Adipose tissue (tissue), 3 donors: ENCODE data around the gene SLC35F3. TPM values are rescaled to one million over a fixed set of nuclear protein-coding genes. Genes with fewer than 3 reads are reported as not detected.
"Not testable (repeated sequence)": the region's sequence is repeated elsewhere in the genome, so short reads cannot be mapped to it uniquely, and the experiment has no call there.

Source experiments
- H3K27ac ChIP-seq: one replicate; pipeline ENCODE4 v1.5.1; 2013; ENCODE audit warnings: low read depth, low read length
- WGBS, 3 donors: extraction: QIAGEN DNeasy Blood & Tissue Kit; methylation state at CpG; one replicate each; pipeline ENCODE4 v1.1.7; 2013; 5-methylcytosine and 5-hydroxymethylcytosine counted together
- polyA plus RNA-seq, 3 donors: library from polyadenylated mRNA; stranded (reverse); fragments of 200-250 nt; gene quantifications; one replicate each; pipeline ENCODE4 v1.2.3, GENCODE V29; 2013
- donor health status: healthy with polysubstance abuse.
- donor health status: Bipolar disorder and iron deficiency.
- donor health status: healthy.

Gene SLC35F3
- polyA plus RNA-seq, 3 donors, result 0.03 to 4.0 TPM; not detected in 1

- H3K27ac ChIP-seq, result no peak overlapping the region
These were observed 214.4 kb downstream of the SLC35F3 start for GRCh38 chr1:234118911-234119310.

- WGBS, 3 donors, result 81 to 86% (median 82%) methylated on average over 5 of the region's 5 CpGs
- no peak overlapping the region for H3K27ac ChIP-seq
These were observed 215.0 kb downstream of the SLC35F3 start for GRCh38 chr1:234119431-234119830.

- H3K27ac ChIP-seq, result no peak overlapping the region
- 68 to 74% (median 72%) methylated on average over 7 of the region's 7 CpGs for WGBS, 3 donors
These were observed 216.0 kb downstream of the SLC35F3 start for GRCh38 chr1:234120327-234120944.

- 81 to 90% (median 85%) methylated on average over 3 of the region's 3 CpGs for WGBS, 3 donors
- H3K27ac ChIP-seq, result not testable (repeated sequence)
These were observed 217.2 kb downstream of the SLC35F3 start for GRCh38 chr1:234121659-234122058.

- not testable (repeated sequence) for H3K27ac ChIP-seq
- 77 to 82% (median 80%) methylated on average over 2 of the region's 2 CpGs for WGBS, 3 donors
These were observed 218.1 kb downstream of the SLC35F3 start for GRCh38 chr1:234122571-234122970.

GRCh38 chr1:234123867-234124266 is 219.4 kb downstream of the SLC35F3 start:
- WGBS, 3 donors, result 47 to 62% (median 50%) methylated on average over 5 of the region's 5 CpGs
- H3K27ac ChIP-seq, result no peak overlapping the region

GRCh38 chr1:234125283-234125682 is 220.8 kb downstream of the SLC35F3 start:
- WGBS, 3 donors, result 11 to 13% (median 13%) methylated on average over 11 of the region's 11 CpGs
- no peak overlapping the region for H3K27ac ChIP-seq

- WGBS, 3 donors, result 79 to 82% (median 81%) methylated on average over 13 of the region's 13 CpGs
- H3K27ac ChIP-seq, result no peak overlapping the region
These were observed 221.2 kb downstream of the SLC35F3 start for GRCh38 chr1:234125714-234126113.

GRCh38 chr1:234127026-234127671 is 222.7 kb downstream of the SLC35F3 start:
- WGBS, 3 donors, result 50 to 60% (median 56%) methylated on average over 4 of the region's 4 CpGs
- no peak overlapping the region for H3K27ac ChIP-seq

- no peak overlapping the region for H3K27ac ChIP-seq
- 90 to 99% (median 94%) methylated on average over 2 of the region's 2 CpGs for WGBS, 3 donors
These were observed 228.3 kb downstream of the SLC35F3 start for GRCh38 chr1:234132795-234133194.

- WGBS, 3 donors, result 83 to 91% (median 84%) methylated on average over 5 of the region's 5 CpGs
- no peak overlapping the region for H3K27ac ChIP-seq
These were observed 230.4 kb downstream of the SLC35F3 start for GRCh38 chr1:234134878-234135277.

GRCh38 chr1:234135501-234135900 is 231.0 kb downstream of the SLC35F3 start:
- WGBS, 3 donors, result 50 to 73% (median 58%) methylated on average over 4 of the region's 4 CpGs
- H3K27ac ChIP-seq, result no peak overlapping the region

GRCh38 chr1:234136073-234136472 is 231.6 kb downstream of the SLC35F3 start:
- H3K27ac ChIP-seq, result no peak overlapping the region

- no peak overlapping the region for H3K27ac ChIP-seq
- WGBS, 3 donors, result 80 to 92% (median 86%) methylated on average over 6 of the region's 6 CpGs
These were observed 235.5 kb downstream of the SLC35F3 start for GRCh38 chr1:234139966-234140365.

- WGBS, 3 donors, result 93 to 96% (median 94%) methylated on average over 9 of the region's 9 CpGs
- no peak overlapping the region for H3K27ac ChIP-seq
These were observed 235.9 kb downstream of the SLC35F3 start for GRCh38 chr1:234140388-234140787.

GRCh38 chr1:234141006-234141405 is 236.5 kb downstream of the SLC35F3 start:
- 77 to 91% (median 87%) methylated on average over 2 of the region's 2 CpGs for WGBS, 3 donors
- H3K27ac ChIP-seq, result no peak overlapping the region

- 80 to 90% (median 83%) methylated on average over 2 of the region's 2 CpGs for WGBS, 3 donors
- no peak overlapping the region for H3K27ac ChIP-seq
These were observed 239.2 kb downstream of the SLC35F3 start for GRCh38 chr1:234143681-234144080.

- no peak overlapping the region for H3K27ac ChIP-seq
- WGBS, 3 donors, result 76 to 82% (median 77%) methylated on average over 4 of the region's 4 CpGs
These were observed 240.4 kb downstream of the SLC35F3 start for GRCh38 chr1:234144901-234145300.

- 49 to 70% (median 69%) methylated on average over 3 of the region's 3 CpGs for WGBS, 3 donors
- H3K27ac ChIP-seq, result no peak overlapping the region
These were observed 243.9 kb downstream of the SLC35F3 start for GRCh38 chr1:234148350-234148749.

- 85 to 100% (median 91%) methylated on average over 1 of the region's 1 CpG for WGBS, 3 donors
- no peak overlapping the region for H3K27ac ChIP-seq
These were observed 244.3 kb downstream of the SLC35F3 start for GRCh38 chr1:234148816-234149215.
